ENCODE results near the gene NPFF.

DNA sequence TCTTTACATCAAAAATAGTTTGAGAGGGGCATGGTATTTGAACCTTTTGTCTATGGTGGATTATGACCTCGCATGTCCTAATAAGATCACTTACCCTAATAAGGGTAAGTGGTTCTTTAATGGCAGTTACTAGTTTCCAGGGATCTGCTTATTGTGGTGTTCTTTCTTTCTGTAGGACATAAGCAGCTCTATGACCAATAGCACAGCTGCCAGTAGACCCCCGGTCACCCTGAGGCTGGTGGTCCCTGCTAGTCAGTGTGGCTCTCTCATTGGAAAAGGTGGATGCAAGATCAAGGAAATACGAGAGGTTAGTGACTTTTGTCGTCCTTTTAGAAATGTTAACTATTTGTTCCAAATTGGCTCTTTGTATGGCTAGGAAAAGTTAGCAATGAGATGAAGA is 48.2 kb downstream of the NPFF start:
- TF ChIP-seq CTCF (IDR thresholded peaks at IDR 0.05) (no peak), POLR2AphosphoS5 (IDR thresholded peaks at IDR 0.05) (no peak), EP300 (IDR thresholded peaks at IDR 0.05) (no peak), POLR2A (IDR thresholded peaks at IDR 0.05) (no peak)

Measured in sigmoid colon (tissue), 4 donors.